Nephron (organoid): ENCODE measurements around the gene MSI2.

Experiments used
- H3K27ac Mint-ChIP-seq, 3 experiments: 2 replicates each; pipeline ENCODE4 v1.8.0; 2020; ENCODE audit warnings: mixed read lengths in 3 of 3, mild to moderate bottlenecking in 2 of 3, moderate library complexity in 1 of 3
- H3K27me3 Mint-ChIP-seq: 2 replicates; pipeline ENCODE4 v1.8.0; 2021; ENCODE audit warnings: low read depth, mild to moderate bottlenecking, moderate library complexity, mixed read lengths
- H3K36me3 Mint-ChIP-seq: 2 replicates; pipeline ENCODE4 v1.8.0; 2020; ENCODE audit warnings: low read depth, mixed read lengths
- H3K4me1 Mint-ChIP-seq: 2 replicates; pipeline ENCODE4 v1.8.0; 2020; ENCODE audit warnings: mixed read lengths
- H3K4me3 Mint-ChIP-seq, 3 experiments: 2 replicates each; pipeline ENCODE4 v1.8.0; 2020; ENCODE audit warnings: mild to moderate bottlenecking in 3 of 3, mixed read lengths in 3 of 3, moderate library complexity in 2 of 3
- H3K9me3 Mint-ChIP-seq: 2 replicates; pipeline ENCODE4 v1.8.0; 2020; ENCODE audit warnings: mixed read lengths
- CTCF ChIP-seq, 3 experiments: fragments of 200-600 bp; sonication (generic); IDR thresholded peaks; one replicate each; pipeline ENCODE4 v1.5.0; 2021; ENCODE audit warnings: antibody characterized with exemption in 3 of 3; ENCODE audit not compliant: unreplicated experiment in 3 of 3

The MSI2 gene

DNA sequence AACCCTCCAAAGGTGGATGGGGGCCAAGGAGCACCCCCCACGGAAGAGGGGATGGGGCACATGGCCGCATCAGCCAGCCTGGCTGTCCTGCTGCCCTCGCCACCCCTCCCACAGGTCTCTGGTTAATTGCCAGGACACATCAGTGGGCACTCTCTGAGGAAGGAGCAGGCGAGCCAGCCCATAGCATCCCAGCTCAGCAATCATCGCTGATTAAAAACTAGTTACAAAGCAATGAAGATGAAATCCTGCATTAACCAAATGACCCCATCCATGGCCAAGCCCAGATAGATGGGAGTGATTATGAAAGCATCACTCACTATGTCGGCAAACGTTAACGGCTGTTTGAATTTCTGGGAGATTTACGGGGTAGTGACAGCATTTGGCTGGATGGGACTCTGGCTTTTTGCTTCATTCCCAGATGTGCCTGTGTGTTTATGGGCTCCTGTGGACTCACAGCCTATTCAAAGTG lies 443.5 kb downstream of the MSI2 start:
- peaks cover 12% of the 10 kb centered on the region for H3K4me1 Mint-ChIP-seq
- no peak overlapping the region for H3K27ac Mint-ChIP-seq
- H3K4me3 Mint-ChIP-seq: no peak overlapping the region
- H3K9me3 Mint-ChIP-seq: peaks cover 4% of the 10 kb centered on the region
- peaks cover 24% of the 10 kb centered on the region for H3K27me3 Mint-ChIP-seq
- peaks cover 11% of the 10 kb centered on the region for H3K36me3 Mint-ChIP-seq
- no peak for TF ChIP-seq CTCF (IDR thresholded peaks at IDR 0.05; ENCODE audit: unreplicated experiment in 3 of 3)

- peaks cover 5% of the 10 kb centered on the region for H3K36me3 Mint-ChIP-seq
- no peak overlapping the region for H3K27ac Mint-ChIP-seq
- no peaks in the 10 kb centered on the region for H3K9me3 Mint-ChIP-seq
- H3K4me3 Mint-ChIP-seq: no peak overlapping the region
- H3K27me3 Mint-ChIP-seq: peaks cover 25% of the 10 kb centered on the region
- TF ChIP-seq CTCF (IDR thresholded peaks at IDR 0.05; ENCODE audit: unreplicated experiment in 3 of 3): no peak
- peaks cover 19% of the 10 kb centered on the region for H3K4me1 Mint-ChIP-seq
Measured at GRCh38 chr17:57701124-57701523, 444.8 kb downstream of the MSI2 start.

DNA sequence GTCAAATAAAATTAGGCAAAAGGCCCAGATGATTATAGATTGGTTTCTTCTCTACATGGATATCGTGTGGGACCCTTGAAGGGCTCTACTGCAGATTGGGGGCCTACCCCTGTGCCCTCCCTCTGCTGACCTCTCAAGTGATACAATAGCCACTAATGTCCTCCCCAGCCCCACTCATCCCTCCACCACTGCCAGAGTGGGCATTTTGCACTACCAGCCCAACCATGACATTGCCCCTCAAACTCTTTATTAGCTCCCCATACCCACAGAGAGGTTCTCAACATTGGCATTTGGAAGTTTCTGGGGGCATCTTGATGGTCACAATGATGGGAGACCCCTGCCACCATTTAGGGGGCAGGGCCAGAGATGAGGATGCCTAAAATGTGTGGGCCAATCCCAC lies 446.9 kb downstream of the MSI2 start:
- TF ChIP-seq CTCF (IDR thresholded peaks at IDR 0.05; ENCODE audit: unreplicated experiment in 3 of 3): no peak
- H3K9me3 Mint-ChIP-seq: no peaks in the 10 kb centered on the region

GRCh38 chr17:57704448-57704847 lies 448.1 kb downstream of the MSI2 start:
- TF ChIP-seq CTCF (IDR thresholded peaks at IDR 0.05; ENCODE audit: unreplicated experiment in 3 of 3): no peak
- no peak overlapping the region for H3K27ac Mint-ChIP-seq
- no peak overlapping the region for H3K4me3 Mint-ChIP-seq
- peaks cover 48% of the 10 kb centered on the region for H3K4me1 Mint-ChIP-seq
- peaks cover 4% of the 10 kb centered on the region for H3K36me3 Mint-ChIP-seq
- H3K27me3 Mint-ChIP-seq: peaks cover 32% of the 10 kb centered on the region
- H3K9me3 Mint-ChIP-seq: no peaks in the 10 kb centered on the region

More for the DNA sequence above, 446.9 kb downstream of the MSI2 start:
- Mint-ChIP-seq H3K4me1 (peaks cover 40% of the 10 kb centered on the region), H3K36me3 (peaks cover 4% of the 10 kb centered on the region), H3K4me3 (no peak overlapping the region), H3K27ac (no peak overlapping the region), H3K27me3 (peaks cover 30% of the 10 kb centered on the region)

DNA sequence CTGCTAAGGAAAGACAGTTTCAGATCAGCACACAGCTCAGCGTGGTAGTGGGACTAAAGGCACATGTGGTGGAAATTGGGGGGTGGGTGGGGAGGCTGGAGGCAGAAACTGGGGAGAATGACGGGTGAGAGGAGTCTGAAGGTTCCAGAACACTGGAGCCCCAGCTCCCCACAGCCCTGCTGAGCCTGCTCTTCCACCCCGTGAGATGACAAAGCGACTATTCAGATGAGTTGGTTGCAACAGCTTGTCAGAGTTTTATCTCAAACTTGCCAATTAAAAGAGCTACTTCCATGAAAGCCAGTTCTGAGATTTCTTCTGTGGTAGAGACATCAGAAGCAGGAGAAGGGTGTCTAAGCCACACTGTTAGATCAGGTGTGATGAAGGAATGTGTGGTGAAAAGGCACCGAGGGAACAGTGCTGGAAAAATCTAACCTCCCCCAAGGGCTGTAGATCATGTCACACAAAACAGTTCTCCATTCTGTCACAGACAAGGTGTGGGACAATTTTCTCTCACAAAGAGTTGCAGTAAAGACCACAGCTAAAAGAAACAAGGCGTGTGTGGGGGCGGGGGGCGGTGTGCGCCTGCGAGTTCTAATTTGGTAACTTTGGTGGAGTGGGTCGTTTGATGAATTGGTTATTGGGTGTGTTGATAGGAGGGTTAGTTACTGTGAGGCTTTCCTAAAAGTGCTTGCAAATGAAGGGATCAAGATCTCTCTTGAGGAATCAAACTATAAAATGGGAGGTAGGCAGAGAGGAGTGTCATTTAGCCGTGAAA lies 449.8 kb downstream of the MSI2 start:
- TF ChIP-seq CTCF (IDR thresholded peaks at IDR 0.05; ENCODE audit: unreplicated experiment in 3 of 3): no peak
- Mint-ChIP-seq H3K4me3 (peak overlapping the region in 2 of 3 experiments; percentile 3 to 24), H3K27me3 (peaks cover 27% of the 10 kb centered on the region), H3K4me1 (peaks cover 38% of the 10 kb centered on the region), H3K9me3 (no peaks in the 10 kb centered on the region), H3K27ac (peak overlapping the region in 2 of 3 experiments; percentile 9 to 29), H3K36me3 (peaks cover 4% of the 10 kb centered on the region)

GRCh38 chr17:57706761-57707160 lies 450.4 kb downstream of the MSI2 start:
- peaks cover 38% of the 10 kb centered on the region for H3K4me1 Mint-ChIP-seq
- TF ChIP-seq CTCF (IDR thresholded peaks at IDR 0.05; ENCODE audit: unreplicated experiment in 3 of 3): no peak
- peaks cover 4% of the 10 kb centered on the region for H3K36me3 Mint-ChIP-seq
- H3K27ac Mint-ChIP-seq: peak overlapping the region in 2 of 3 experiments; percentile 9 to 29
- H3K4me3 Mint-ChIP-seq: peak overlapping the region in 1 of 3 experiments; percentile 24
- H3K27me3 Mint-ChIP-seq: peaks cover 31% of the 10 kb centered on the region
- H3K9me3 Mint-ChIP-seq: no peaks in the 10 kb centered on the region
